ENCODE measurements around the gene PTCD1.
"Not testable (repeated sequence)": the region's sequence is repeated elsewhere in the genome, so short reads cannot be mapped to it uniquely, and the experiment has no call there.

Gene PTCD1

DNA sequence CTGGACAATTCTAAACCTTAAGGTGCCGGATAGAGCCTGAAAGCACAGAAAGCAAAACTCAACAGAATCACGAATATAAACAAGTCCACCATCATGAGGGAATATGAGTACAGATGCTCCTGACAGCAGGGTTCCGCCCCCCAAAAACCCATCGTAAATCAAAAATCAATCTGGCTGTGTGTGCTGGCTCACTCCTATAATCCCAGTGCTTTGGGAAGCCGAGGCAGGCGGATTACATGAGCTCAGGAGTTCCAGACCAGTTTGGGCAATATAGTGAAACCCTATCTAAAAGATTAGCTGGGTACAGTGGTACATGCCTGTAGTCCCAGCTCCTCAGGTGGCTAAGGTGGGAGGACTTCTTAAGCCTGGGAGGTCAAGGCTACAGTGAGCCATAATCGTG is 17.6 kb downstream of the PTCD1 start:
- Histone ChIP-seq H3K27ac (no peak overlapping the region), H3K4me3 (no peak overlapping the region), H3K4me1 (no peaks in the 10 kb centered on the region), H3K9me3 (no peaks in the 10 kb centered on the region), H3K27me3 (no peaks in the 10 kb centered on the region), H3K36me3 (peaks cover 69 to 99% (median 72%) of the 10 kb centered on the region in 3 donors)
- intact Hi-C loops (cut with DNase I; ENCODE audit: low total_unique reads): no loop called here
- TF ChIP-seq, protein P1, sequence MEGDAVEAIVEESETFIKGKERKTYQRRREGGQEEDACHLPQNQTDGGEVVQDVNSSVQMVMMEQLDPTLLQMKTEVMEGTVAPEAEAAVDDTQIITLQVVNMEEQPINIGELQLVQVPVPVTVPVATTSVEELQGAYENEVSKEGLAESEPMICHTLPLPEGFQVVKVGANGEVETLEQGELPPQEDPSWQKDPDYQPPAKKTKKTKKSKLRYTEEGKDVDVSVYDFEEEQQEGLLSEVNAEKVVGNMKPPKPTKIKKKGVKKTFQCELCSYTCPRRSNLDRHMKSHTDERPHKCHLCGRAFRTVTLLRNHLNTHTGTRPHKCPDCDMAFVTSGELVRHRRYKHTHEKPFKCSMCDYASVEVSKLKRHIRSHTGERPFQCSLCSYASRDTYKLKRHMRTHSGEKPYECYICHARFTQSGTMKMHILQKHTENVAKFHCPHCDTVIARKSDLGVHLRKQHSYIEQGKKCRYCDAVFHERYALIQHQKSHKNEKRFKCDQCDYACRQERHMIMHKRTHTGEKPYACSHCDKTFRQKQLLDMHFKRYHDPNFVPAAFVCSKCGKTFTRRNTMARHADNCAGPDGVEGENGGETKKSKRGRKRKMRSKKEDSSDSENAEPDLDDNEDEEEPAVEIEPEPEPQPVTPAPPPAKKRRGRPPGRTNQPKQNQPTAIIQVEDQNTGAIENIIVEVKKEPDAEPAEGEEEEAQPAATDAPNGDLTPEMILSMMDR (IDR thresholded peaks at IDR 0.05): no peak
- no peak for DNase-seq

DNA sequence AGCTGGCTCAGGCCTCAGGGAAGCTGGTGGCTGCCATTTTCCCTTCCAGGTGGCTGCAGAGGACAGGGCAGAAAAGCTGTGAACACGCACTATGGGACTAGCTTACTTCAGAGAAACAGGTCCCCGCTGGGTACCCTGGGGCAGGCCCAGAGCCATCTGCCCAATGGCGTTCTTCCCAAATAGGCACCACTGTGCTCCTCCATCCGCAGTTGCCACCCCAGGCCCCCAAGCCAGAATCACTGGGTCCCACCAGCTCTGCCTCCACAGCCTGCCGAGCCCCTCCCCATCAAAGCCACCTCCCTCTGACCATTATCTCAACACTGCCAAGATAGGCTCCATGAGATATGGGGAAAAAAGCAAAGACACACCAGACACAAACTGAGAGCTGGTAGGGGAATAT is 18.4 kb downstream of the PTCD1 start:
- no peak for DNase-seq

DNA sequence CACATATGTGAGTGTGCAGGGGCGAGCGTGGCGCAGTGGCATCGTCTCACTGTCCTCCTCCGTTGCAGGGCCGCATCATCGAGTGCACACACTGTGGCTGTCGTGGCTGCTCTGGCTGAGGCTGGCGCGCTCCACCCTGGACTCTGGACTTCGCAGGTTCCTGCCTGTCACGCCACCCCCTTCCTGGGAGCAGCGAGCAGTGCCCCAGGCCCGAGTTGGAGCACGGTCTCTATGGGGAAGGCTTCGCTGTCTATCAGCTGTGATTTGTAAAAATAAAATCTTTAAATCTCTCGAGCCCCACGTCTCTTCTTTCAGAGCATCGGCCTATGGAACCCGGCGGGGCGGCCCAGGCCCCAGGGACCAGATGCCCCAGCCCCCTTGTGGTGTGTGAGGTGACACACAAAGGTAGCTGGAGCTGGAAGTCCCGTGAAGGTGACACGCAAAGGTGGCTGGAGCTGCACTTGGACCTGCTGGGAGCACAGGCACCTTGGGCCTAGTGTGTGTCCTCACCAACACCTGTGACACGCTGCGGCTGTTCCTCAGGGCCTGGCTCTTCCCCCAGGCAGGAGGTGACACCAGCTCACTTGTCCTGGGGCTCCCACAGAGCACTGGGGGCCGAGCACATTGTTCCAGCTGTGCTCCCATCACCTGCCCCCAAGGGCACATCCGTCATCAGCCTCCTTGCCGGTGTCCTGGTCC is 19.1 kb downstream of the PTCD1 start:
- intact Hi-C loops (cut with DNase I; ENCODE audit: low total_unique reads): loop anchor here (10.0 kb wide), 1 partner anchor 385 kb away; no protein-coding TSS in a partner anchor
- Histone ChIP-seq H3K27me3 (no peaks in the 10 kb centered on the region), H3K9me3 (no peaks in the 10 kb centered on the region), H3K4me1 (peaks cover 0 to 6% (median 0%) of the 10 kb centered on the region in 4 donors), H3K36me3 (peaks cover 66 to 99% (median 75%) of the 10 kb centered on the region in 3 donors), H3K27ac (no peak overlapping the region), H3K4me3 (no peak overlapping the region)
- TF ChIP-seq, protein P1 (IDR thresholded peaks at IDR 0.05): no peak
- DNase-seq: no peak

More for the DNA sequence above, 18.4 kb downstream of the PTCD1 start:
- TF ChIP-seq, protein P1 (IDR thresholded peaks at IDR 0.05): no peak
- intact Hi-C loops (cut with DNase I; ENCODE audit: low total_unique reads): no loop called here
- Histone ChIP-seq H3K4me3 (no peak overlapping the region), H3K27me3 (no peaks in the 10 kb centered on the region), H3K27ac (no peak overlapping the region), H3K36me3 (peaks cover 68 to 99% (median 75%) of the 10 kb centered on the region in 3 donors), H3K4me1 (peaks cover 0 to 2% (median 0%) of the 10 kb centered on the region in 4 donors), H3K9me3 (no peaks in the 10 kb centered on the region)

DNA sequence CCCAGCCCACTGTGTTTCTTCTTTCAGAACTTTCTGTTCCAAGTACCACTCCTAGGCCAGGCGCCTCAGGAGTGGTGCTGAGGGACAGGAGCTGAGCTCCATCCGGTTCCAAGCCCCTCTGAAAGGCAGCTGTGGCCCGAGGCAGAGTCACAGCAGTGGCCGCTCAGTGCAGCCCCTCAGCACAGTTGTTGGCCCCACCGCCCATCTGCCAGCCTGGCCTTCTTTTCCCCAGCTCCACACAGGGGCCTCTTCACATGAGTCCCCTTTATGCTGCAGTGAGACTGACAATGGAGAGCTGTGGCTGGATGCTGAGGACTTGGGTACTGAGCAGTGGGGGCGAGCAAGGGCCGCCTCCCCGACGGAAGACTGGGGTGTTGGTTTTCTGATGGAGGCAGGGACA is 20.3 kb downstream of the PTCD1 start:
- intact Hi-C loops (cut with DNase I; ENCODE audit: low total_unique reads): loop anchor here (10.0 kb wide), 1 partner anchor 383 kb away; no protein-coding TSS in a partner anchor
- H3K27ac ChIP-seq: no peak overlapping the region
- TF ChIP-seq, protein P1 (IDR thresholded peaks at IDR 0.05): no peak

DNA sequence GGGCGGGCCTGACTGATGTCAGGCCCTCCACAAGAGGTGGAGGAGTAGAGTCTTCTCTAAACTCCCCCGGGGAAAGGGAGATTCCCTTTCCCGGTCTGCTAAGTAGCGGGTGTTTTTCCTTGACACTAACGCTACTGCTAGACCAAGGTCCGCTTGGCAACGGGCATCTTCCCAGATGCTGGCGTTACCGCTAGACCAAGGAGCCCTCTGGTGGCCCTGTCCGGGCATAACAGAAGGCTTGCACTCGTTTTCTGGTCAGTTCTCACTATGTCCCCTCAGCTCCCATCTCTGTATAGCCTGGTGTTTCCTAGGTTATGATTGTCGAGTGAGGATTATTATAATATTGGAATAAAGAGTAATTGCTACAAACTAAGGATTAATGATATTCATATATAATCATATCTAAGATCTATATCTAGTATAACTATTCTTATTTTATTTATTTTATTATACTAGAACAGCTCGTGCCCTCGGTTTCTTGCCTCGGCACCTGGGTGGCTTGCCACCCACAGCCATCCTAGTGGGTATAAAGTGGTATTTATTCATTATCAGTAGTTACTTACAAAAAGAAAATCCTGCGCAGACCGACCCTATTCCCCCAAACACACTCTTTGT is 23.0 kb downstream of the PTCD1 start:
- not testable (repeated sequence) for H3K9me3 ChIP-seq
- intact Hi-C loops (cut with DNase I; ENCODE audit: low total_unique reads): loop anchor here (10.0 kb wide), 1 partner anchor 381 kb away; no protein-coding TSS in a partner anchor
- peak; percentile 64 to 83 for DNase-seq

More for the DNA sequence above, 20.3 kb downstream of the PTCD1 start:
- Histone ChIP-seq H3K4me1 (peaks cover 0 to 6% (median 0%) of the 10 kb centered on the region in 4 donors), H3K27me3 (no peaks in the 10 kb centered on the region), H3K4me3 (no peak overlapping the region), H3K36me3 (peaks cover 58 to 97% (median 76%) of the 10 kb centered on the region in 3 donors), H3K9me3 (no peaks in the 10 kb centered on the region)
- no peak for DNase-seq

More for the DNA sequence above, 23.0 kb downstream of the PTCD1 start:
- peaks cover 80 to 98% (median 98%) of the 10 kb centered on the region in 3 donors for H3K36me3 ChIP-seq
- peak overlapping the region in 1 of 2 donors; percentile 33 for H3K27ac ChIP-seq
- TF ChIP-seq, protein P1 (IDR thresholded peaks at IDR 0.05): peak; percentile 53 to 72
- H3K4me3 ChIP-seq, H3K27me3 ChIP-seq, H3K4me1 ChIP-seq: not testable (repeated sequence)

All from tibial artery (tissue), 4 donors.